NCI-H2081 treated with DMSO at 0.1 percent for 48 hours (cell line): ENCODE data around the gene ADPRM.
"Not testable (repeated sequence)": the region's sequence is repeated elsewhere in the genome, so short reads cannot be mapped to it uniquely, and the experiment has no call there.

Experiments
- DNase-seq: peaks from one replicate; lab custom pipeline; 2025; lab: John Stamatoyannopoulos, UW

The ADPRM gene

GRCh38 chr17:10699856-10700255 is 2.5 kb downstream of the ADPRM start:
- DNase-seq, result no peak

- no peak for DNase-seq
These were observed 5.2 kb downstream of the ADPRM start for GRCh38 chr17:10702574-10702973.

GRCh38 chr17:10705727-10706126 is 8.3 kb downstream of the ADPRM start:
- DNase-seq, result no peak

- no peak for DNase-seq
These were observed 15.9 kb downstream of the ADPRM start for GRCh38 chr17:10713318-10713717.

GRCh38 chr17:10716218-10716617 is 18.8 kb downstream of the ADPRM start:
- DNase-seq, result no peak

- DNase-seq, result no peak
These were observed 21.2 kb downstream of the ADPRM start for GRCh38 chr17:10718547-10718946.

GRCh38 chr17:10724546-10725195 is 27.3 kb downstream of the ADPRM start:
- no peak for DNase-seq

GRCh38 chr17:10725262-10725661 is 27.9 kb downstream of the ADPRM start:
- DNase-seq, result no peak

GRCh38 chr17:10726196-10726595 is 28.8 kb downstream of the ADPRM start:
- DNase-seq, result no peak

GRCh38 chr17:10727192-10727591 is 29.8 kb downstream of the ADPRM start:
- DNase-seq, result no peak

GRCh38 chr17:10728331-10728892 is 31.0 kb downstream of the ADPRM start:
- no peak for DNase-seq

GRCh38 chr17:10729334-10730193 is 32.2 kb downstream of the ADPRM start, which contains the start of gene TMEM220:
TSS of gene TMEM220 (minus strand) at chr17:10730023. CDS start at chr17:10729851, 172 bp downstream.
- DNase-seq, result no peak

GRCh38 chr17:10730247-10730646 is 32.9 kb downstream of the ADPRM start:
- DNase-seq, result not testable (repeated sequence)

GRCh38 chr17:10731408-10731879 is 34.0 kb downstream of the ADPRM start:
- no peak for DNase-seq

- DNase-seq, result not testable (repeated sequence)
These were observed 34.7 kb downstream of the ADPRM start for GRCh38 chr17:10732121-10732520.

- DNase-seq, result no peak
These were observed 36.3 kb downstream of the ADPRM start for GRCh38 chr17:10733666-10734065.

GRCh38 chr17:10735251-10735650 is 37.9 kb downstream of the ADPRM start:
- no peak for DNase-seq

GRCh38 chr17:10735821-10736220 is 38.4 kb downstream of the ADPRM start:
- no peak for DNase-seq

- no peak for DNase-seq
These were observed 39.8 kb downstream of the ADPRM start for GRCh38 chr17:10737168-10737622.

GRCh38 chr17:10737736-10738135 is 40.3 kb downstream of the ADPRM start:
- DNase-seq, result no peak

- no peak for DNase-seq
These were observed 41.3 kb downstream of the ADPRM start for GRCh38 chr17:10738521-10739258.

GRCh38 chr17:10739386-10739785 is 42.0 kb downstream of the ADPRM start:
- DNase-seq, result no peak
